GM08714 (cell line): ENCODE measurements around the gene MPDU1.

ENCODE experiments used
- H3K4me3 ChIP-seq: fragments of 200-500 bp; sonication (Bioruptor generic); 2 replicates; pipeline ENCODE4 v1.5.1; 2014; ENCODE audit warnings: mild to moderate bottlenecking, low read length, inconsistent platforms
- ZNF274 ChIP-seq: IDR thresholded peaks from 2 replicates; pipeline ENCODE4 v1.6.1; 2012; ENCODE audit warnings: mild to moderate bottlenecking, low read depth, low read length

MPDU1 gene

GRCh38 chr17:7583253-7584109 lies at the start of gene MPDU1:
TSS of gene MPDU1 (plus strand) at chr17:7583852. CDS start at chr17:7583863, 11 bp downstream.
- no peak for TF ChIP-seq ZNF274
- peak within 1 kb of the TSS; percentile 92 for H3K4me3 ChIP-seq

DNA sequence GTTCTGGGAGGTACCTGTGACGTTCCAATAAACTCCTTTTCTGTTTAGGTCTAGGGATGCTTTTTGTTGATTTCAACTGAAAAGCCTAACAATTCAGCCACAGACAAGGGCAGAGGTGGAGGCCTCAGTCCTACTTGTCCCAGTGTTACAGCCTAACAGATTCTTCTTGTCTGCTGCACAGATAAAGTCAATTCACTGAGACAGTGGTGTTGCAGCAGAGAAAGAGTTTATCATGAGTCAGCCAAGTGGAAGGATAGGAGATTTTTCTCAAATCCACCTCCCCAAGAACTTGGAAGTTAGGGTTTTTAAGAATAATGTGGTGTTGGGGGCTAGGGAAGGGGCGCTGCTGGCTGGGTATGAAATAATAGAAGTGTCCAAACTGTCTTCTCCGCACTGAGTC lies 45.6 kb upstream of the MPDU1 start:
- H3K4me3 ChIP-seq: no peak overlapping the region
- no peak for TF ChIP-seq ZNF274

DNA sequence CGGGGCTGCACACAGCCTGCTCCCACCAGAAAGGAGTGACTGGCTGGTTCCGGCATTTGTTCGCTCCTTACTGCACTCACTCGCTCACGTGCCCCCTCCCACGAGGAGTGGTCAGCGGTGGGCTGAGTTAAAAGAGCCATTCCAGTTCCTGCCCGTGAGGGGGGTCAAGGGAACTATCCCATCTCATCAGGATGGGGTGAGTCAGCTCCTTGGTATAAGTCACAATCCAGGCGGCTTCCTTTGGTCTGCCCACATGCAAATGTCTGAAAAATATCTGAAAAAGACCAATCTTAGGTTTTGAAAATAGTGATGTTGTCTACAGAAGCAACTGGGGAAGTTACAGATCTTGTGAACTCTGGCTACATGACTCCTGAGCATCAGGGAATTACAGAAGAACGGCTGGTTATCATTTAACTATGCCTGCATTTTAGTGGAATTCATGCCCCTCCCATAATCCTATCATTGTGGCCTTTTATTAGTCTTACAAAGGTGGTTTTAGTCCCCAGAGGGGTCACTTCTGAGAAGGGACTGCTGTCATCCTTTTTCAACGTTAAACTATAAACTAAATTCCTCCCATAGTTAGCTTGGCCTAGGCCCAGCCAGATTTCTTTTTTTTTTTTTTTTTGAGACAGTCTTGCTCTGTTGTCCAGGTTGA lies 44.6 kb upstream of the MPDU1 start:
- TF ChIP-seq ZNF274: no peak
- H3K4me3 ChIP-seq: no peak overlapping the region

DNA sequence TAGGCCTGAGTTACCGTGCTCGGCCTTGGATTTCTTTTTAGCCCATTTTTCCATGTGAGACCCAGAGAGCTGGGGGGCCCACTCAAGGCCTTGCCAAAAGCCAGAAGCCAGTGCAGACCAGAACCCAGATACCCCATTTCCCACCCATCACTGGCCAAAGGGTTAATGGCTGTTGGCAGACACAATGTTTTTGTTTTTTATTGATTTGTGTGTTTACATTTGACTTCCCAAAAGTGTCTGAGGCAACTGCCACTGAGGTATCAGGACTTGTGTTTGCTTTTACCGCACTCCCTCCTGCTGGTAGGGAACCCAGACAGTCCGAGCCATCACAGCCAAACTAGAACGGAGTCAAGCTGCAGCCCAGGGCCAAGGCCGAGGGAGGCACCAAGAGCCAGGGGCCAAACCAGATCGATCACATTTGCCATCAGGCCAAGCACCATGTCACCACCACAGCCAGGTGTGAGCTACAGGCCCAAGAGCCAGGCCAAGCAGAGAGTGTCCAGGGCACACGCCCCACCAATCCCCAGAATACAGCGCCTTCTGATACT lies 42.5 kb upstream of the MPDU1 start:
- no peak for TF ChIP-seq ZNF274
- H3K4me3 ChIP-seq: no peak overlapping the region

GRCh38 chr17:7544911-7545310 lies 38.7 kb upstream of the MPDU1 start:
- H3K4me3 ChIP-seq: no peak overlapping the region
- no peak for TF ChIP-seq ZNF274

GRCh38 chr17:7548585-7549400 lies 34.9 kb upstream of the MPDU1 start, which contains the start of gene TNFSF12:
TSS of gene TNFSF12 (plus strand) at chr17:7549058. CDS start at chr17:7549154, 96 bp downstream.
- peak within 1 kb of the TSS; percentile 66 for H3K4me3 ChIP-seq
- no peak for TF ChIP-seq ZNF274

GRCh38 chr17:7549401-7550055 lies 34.1 kb upstream of the MPDU1 start:
- H3K4me3 ChIP-seq: peak overlapping the region; percentile 66; the same call in 1 of the 2 replicates
- no peak for TF ChIP-seq ZNF274

GRCh38 chr17:7550344-7550743 lies 33.3 kb upstream of the MPDU1 start:
- no peak for TF ChIP-seq ZNF274

GRCh38 chr17:7551396-7551795 lies 32.3 kb upstream of the MPDU1 start:
- TF ChIP-seq ZNF274: no peak
- no peak overlapping the region for H3K4me3 ChIP-seq

More at GRCh38 chr17:7550344-7550743, 33.3 kb upstream of the MPDU1 start:
- no peak overlapping the region for H3K4me3 ChIP-seq

DNA sequence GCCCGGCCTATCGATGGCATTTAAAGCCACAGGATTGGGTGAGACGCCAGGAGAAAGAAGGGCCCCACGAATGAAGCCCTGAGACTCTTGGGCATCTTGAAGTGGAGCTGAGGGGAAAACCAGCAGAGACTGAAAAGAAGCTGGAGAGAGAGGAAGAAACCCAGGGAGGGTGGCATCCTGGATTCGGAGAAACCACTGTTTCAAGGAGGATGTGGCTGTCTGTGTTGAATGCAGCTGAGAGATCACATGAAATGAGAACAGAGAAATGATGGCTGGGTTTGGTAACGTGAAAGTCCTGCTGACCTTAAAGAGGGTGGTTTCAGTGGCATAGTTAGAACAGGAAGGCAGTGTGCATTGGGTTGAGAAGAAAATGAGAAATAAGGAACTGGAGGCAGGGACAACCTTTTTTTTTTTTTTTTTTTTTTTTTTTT lies 31.0 kb upstream of the MPDU1 start:
- TF ChIP-seq ZNF274: no peak
- no peak overlapping the region for H3K4me3 ChIP-seq

DNA sequence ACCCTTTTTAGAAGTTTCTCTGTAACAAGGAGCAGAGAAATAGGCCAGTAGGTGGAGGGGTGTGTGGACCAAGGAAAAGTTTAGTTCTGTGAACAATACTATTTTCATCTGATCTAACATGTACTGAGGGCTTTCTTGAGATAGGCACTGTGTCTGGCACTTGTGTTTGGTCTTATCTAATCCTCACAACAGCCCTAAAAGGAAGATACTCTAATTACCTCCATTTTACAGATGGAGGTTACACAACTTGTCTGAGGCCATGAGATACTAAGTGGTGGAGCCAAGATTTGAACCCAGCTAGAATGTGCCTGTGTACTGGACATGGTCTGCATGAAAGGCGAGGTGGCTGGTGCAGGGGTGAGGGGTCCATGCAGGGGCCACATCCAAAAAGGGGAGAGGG lies 30.3 kb upstream of the MPDU1 start:
- H3K4me3 ChIP-seq: no peak overlapping the region; the same call in 1 of the 2 replicates
- TF ChIP-seq ZNF274: no peak

GRCh38 chr17:7555320-7555948 lies 28.2 kb upstream of the MPDU1 start:
- H3K4me3 ChIP-seq: no peak overlapping the region
- no peak for TF ChIP-seq ZNF274

- H3K4me3 ChIP-seq: no peak overlapping the region
- TF ChIP-seq ZNF274: no peak
Observed at GRCh38 chr17:7556627-7557026, 27.0 kb upstream of the MPDU1 start.

- no peak for TF ChIP-seq ZNF274
- H3K4me3 ChIP-seq: no peak overlapping the region
Observed at GRCh38 chr17:7557147-7557764, 26.4 kb upstream of the MPDU1 start.
